Suprapubic skin (tissue), 4 donors: Measurements from ENCODE around the gene BORCS6. TPM values are rescaled to one million over a fixed set of nuclear protein-coding genes. Genes with fewer than 3 reads are reported as not detected.

ENCODE experiments used
- DNase-seq, 2 donors: peaks; one replicate each; pipeline ENCODE4 v3.0.0-alpha.2; 2019; ENCODE audit warnings: low spot score in 2 of 2
- H3K27ac ChIP-seq: fragments of 200-600 bp; sonication (generic); one replicate; pipeline ENCODE4 v1.5.1; 2019
- H3K27me3 ChIP-seq: fragments of 200-600 bp; sonication (generic); one replicate; pipeline ENCODE4 v1.5.1; 2019
- H3K36me3 ChIP-seq: fragments of 200-600 bp; sonication (generic); one replicate; pipeline ENCODE4 v1.5.1; 2019
- H3K4me1 ChIP-seq: fragments of 200-600 bp; sonication (generic); one replicate; pipeline ENCODE4 v1.5.1; 2019
- H3K4me3 ChIP-seq: fragments of 200-600 bp; sonication (generic); one replicate; pipeline ENCODE4 v1.5.1; 2019; ENCODE audit warnings: mild to moderate bottlenecking
- H3K9me3 ChIP-seq: fragments of 200-600 bp; sonication (generic); one replicate; pipeline ENCODE4 v1.5.1; 2019
- CTCF ChIP-seq, 2 donors: fragments of 200-600 bp in 1 of 2; fragments of 450-650 bp in 1 of 2; sonication (generic) in 1 of 2; IDR thresholded peaks; one replicate each; pipeline ENCODE4 v1.5.1; 2016 to 2019; ENCODE audit warnings: antibody characterized with exemption in 2 of 2, mild to moderate bottlenecking in 1 of 2, moderate library complexity in 1 of 2
- EP300 ChIP-seq: sonication (generic); formaldehyde crosslinking; IDR thresholded peaks from one replicate; pipeline ENCODE4 v1.6.1; 2017; ENCODE audit warnings: antibody characterized with exemption
- POLR2A ChIP-seq, 2 donors: fragments of 450-650 bp; IDR thresholded peaks; one replicate each; pipeline ENCODE4 v1.6.1; 2017; ENCODE audit warnings: antibody characterized with exemption in 2 of 2, mild to moderate bottlenecking in 2 of 2, moderate library complexity in 2 of 2
- POLR2AphosphoS5 ChIP-seq, 3 donors: sonication (generic); formaldehyde crosslinking; IDR thresholded peaks; one replicate each; pipeline ENCODE4 v1.6.1; 2017; ENCODE audit warnings: antibody characterized with exemption in 3 of 3
- WGBS: methylation state at CpG from one replicate; pipeline ENCODE4 v1.1.5; 2018; 5-methylcytosine and 5-hydroxymethylcytosine counted together
- total RNA-seq, 4 donors: library from RNA; depleted of rRNA; stranded (reverse); fragments of >200 nt; gene quantifications; one replicate each; pipeline ENCODE4 v1.1.0, GENCODE V29; 2016

Gene BORCS6
- total RNA-seq, 4 donors from 2014 or later: 8.1 to 10.6 (median 9.9) TPM

- TF ChIP-seq EP300 (no peak), POLR2AphosphoS5 (IDR thresholded peaks at IDR 0.05) (peak; percentile 68 to 95 (median 89)), CTCF (IDR thresholded peaks at IDR 0.05) (no peak), POLR2A (IDR thresholded peaks at IDR 0.05) (peak in 1 of 2 donors; percentile 56)
- peak; percentile 94 to 96 for DNase-seq
- Histone ChIP-seq H3K27ac (peak overlapping the region; percentile 95), H3K27me3 (no peaks in the 10 kb centered on the region), H3K9me3 (no peaks in the 10 kb centered on the region), H3K4me3 (peak overlapping the region; percentile 96), H3K4me1 (peaks cover 42% of the 10 kb centered on the region), H3K36me3 (no peaks in the 10 kb centered on the region)
- WGBS: under 1% methylated on average over 27 of the region's 44 CpGs
Measured at GRCh38 chr17:8185582-8186445, 4.2 kb downstream of the BORCS6 start.

DNA sequence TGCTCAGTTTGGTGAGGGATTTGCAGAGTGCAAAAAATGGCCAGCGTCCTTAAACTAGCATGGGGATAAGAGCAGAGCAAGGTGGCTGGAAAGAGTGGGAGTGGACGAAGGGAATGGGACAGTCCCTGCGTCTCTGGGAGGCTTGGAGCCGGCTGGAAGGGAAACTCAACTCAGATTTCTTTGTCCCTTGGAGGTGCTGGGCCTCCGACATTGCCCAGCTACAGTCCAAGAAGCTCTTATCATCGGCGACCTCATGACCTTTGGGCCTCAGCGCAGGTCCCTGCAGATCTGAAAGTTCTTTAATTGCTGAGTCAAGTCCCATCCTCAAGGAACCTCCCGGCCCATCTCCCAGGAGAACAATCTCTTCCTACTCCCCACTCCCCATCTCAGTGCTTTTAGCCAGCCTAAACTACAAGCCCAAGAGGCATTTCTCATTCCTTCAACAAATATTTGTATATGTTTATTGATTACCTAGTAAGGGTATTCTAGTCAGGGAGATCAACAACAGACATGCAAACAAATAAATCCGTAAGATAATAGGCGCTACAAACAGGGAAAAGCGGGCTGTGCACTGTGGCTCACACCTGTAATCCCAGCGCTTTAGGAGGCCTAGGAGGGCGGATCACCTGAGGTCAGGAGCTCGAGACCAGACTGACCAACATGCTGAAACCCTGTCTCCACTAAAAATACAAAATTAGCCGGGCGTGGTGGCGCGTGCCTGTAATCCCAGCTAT lies 12.8 kb downstream of the BORCS6 start:
- no peaks in the 10 kb centered on the region for H3K27me3 ChIP-seq
- no peaks in the 10 kb centered on the region for H3K36me3 ChIP-seq
- 79% methylated on average over 14 of the region's 19 CpGs for WGBS
- no peaks in the 10 kb centered on the region for H3K9me3 ChIP-seq
- peaks cover 43% of the 10 kb centered on the region for H3K4me1 ChIP-seq
- H3K27ac ChIP-seq: peak overlapping the region; percentile 79
- no peak for DNase-seq
- no peak for TF ChIP-seq EP300
- TF ChIP-seq POLR2A (IDR thresholded peaks at IDR 0.05): no peak
- peak overlapping the region; percentile 70 for H3K4me3 ChIP-seq

DNA sequence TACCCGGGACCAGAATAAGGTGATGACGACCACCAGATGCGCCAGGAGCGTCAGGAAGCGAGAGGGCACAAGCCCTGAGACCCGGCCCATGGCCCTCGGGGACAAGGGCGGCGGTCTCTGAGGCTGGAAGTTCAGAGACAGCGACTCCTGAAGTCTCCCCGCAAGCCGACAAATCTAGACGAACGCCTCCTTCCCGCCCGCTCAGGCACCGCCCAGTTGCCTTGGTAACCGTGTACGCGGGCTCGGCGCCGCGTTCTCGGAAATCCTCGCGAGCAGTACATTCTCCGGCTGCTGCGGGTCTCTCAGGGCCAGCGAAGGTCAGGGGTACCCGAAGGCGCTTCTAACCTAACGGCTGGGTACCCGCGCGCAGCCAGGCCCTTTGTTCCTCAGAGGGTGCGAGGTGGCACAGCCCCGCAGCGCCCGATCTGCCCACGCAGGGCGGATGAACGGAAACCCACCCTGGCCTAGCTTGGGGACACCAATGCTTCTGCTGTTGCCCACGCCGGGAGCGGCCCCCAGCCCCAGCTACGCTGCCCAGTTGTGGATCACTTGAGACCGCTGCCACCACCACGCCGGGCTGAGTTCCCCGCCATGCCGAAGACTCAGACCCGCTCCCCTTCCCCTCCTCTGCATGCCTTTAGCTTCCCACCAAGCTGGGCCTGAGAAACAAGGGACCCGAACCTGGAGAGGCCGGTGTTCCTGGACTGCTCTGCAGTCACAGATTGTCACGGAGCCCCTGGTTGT lies 13.6 kb downstream of the BORCS6 start, which contains the start of gene TMEM107:
TSS of gene TMEM107 (minus strand) at position 184 of the 744 bp plus-strand sequence. CDS start at position 90, 94 bp downstream.
- Histone ChIP-seq H3K4me3 (peak within 1 kb of the TSS; percentile 70), H3K27ac (peak within 1 kb of the TSS; percentile 79), H3K27me3 (no peaks in the 10 kb centered on the region), H3K4me1 (peaks cover 43% of the 10 kb centered on the region), H3K36me3 (no peaks in the 10 kb centered on the region), H3K9me3 (no peaks in the 10 kb centered on the region)
- peak; percentile 94 to 96 for DNase-seq
- TF ChIP-seq POLR2AphosphoS5 (IDR thresholded peaks at IDR 0.05): no peak
- TF ChIP-seq CTCF (IDR thresholded peaks at IDR 0.05): peak in 1 of 2 donors; percentile 10
- 3% methylated on average over 23 of the region's 56 CpGs for WGBS

GRCh38 chr17:8175795-8176196 lies 14.2 kb downstream of the BORCS6 start:
- peaks cover 43% of the 10 kb centered on the region for H3K4me1 ChIP-seq
- H3K36me3 ChIP-seq: no peaks in the 10 kb centered on the region
- 9% methylated on average over 11 of the region's 11 CpGs for WGBS
- no peaks in the 10 kb centered on the region for H3K9me3 ChIP-seq
- TF ChIP-seq POLR2A (IDR thresholded peaks at IDR 0.05) (no peak), CTCF (IDR thresholded peaks at IDR 0.05) (no peak), POLR2AphosphoS5 (IDR thresholded peaks at IDR 0.05) (no peak), EP300 (no peak)
- H3K4me3 ChIP-seq: peak overlapping the region; percentile 70
- DNase-seq: peak in 1 of 2 donors; percentile 70
- H3K27ac ChIP-seq: peak overlapping the region; percentile 79
- no peaks in the 10 kb centered on the region for H3K27me3 ChIP-seq

GRCh38 chr17:8173871-8174322 lies 16.1 kb downstream of the BORCS6 start:
- WGBS: 3% methylated on average over 14 of the region's 14 CpGs
- H3K36me3 ChIP-seq: no peaks in the 10 kb centered on the region
- H3K27me3 ChIP-seq: no peaks in the 10 kb centered on the region
- H3K4me3 ChIP-seq: peak overlapping the region; percentile 46
- no peak for DNase-seq
- peaks cover 43% of the 10 kb centered on the region for H3K4me1 ChIP-seq
- peak overlapping the region; percentile 98 for H3K27ac ChIP-seq
- no peak for TF ChIP-seq EP300
- TF ChIP-seq POLR2AphosphoS5 (IDR thresholded peaks at IDR 0.05): no peak
- TF ChIP-seq CTCF (IDR thresholded peaks at IDR 0.05): no peak
- no peak for TF ChIP-seq POLR2A (IDR thresholded peaks at IDR 0.05)
- no peaks in the 10 kb centered on the region for H3K9me3 ChIP-seq
